ENCODE data around the gene CTNNA3.

Gene CTNNA3

DNA sequence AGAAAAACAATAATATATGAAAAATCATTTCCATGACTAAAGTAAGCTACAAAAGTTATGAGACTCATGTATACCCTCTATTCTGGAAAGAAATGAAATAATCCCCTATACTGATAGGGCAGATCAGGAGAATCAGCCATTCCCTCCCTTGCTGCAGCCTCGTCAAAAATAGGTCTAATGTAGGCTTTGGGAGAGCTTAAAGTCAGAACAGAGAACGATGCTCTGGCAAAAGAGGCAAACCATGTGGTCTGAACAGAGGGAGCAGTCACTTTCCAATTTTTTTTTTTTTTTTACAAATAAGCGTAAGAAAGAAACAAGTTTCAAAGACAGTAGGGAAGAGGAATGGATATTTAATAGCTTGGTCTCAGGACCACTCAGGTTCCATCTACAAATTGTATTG, 1232.4 kb downstream of the CTNNA3 start:
- DNase-seq (ENCODE audit: low read depth), result no peak
- no peak overlapping the region for H3K4me3 ChIP-seq (ENCODE audit: low read length)
- TF ChIP-seq, protein P1, sequence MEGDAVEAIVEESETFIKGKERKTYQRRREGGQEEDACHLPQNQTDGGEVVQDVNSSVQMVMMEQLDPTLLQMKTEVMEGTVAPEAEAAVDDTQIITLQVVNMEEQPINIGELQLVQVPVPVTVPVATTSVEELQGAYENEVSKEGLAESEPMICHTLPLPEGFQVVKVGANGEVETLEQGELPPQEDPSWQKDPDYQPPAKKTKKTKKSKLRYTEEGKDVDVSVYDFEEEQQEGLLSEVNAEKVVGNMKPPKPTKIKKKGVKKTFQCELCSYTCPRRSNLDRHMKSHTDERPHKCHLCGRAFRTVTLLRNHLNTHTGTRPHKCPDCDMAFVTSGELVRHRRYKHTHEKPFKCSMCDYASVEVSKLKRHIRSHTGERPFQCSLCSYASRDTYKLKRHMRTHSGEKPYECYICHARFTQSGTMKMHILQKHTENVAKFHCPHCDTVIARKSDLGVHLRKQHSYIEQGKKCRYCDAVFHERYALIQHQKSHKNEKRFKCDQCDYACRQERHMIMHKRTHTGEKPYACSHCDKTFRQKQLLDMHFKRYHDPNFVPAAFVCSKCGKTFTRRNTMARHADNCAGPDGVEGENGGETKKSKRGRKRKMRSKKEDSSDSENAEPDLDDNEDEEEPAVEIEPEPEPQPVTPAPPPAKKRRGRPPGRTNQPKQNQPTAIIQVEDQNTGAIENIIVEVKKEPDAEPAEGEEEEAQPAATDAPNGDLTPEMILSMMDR (IDR thresholded peaks at IDR 0.05; ENCODE audit: insufficient read depth, low read depth, low read length, missing control alignments), result no peak

DNA sequence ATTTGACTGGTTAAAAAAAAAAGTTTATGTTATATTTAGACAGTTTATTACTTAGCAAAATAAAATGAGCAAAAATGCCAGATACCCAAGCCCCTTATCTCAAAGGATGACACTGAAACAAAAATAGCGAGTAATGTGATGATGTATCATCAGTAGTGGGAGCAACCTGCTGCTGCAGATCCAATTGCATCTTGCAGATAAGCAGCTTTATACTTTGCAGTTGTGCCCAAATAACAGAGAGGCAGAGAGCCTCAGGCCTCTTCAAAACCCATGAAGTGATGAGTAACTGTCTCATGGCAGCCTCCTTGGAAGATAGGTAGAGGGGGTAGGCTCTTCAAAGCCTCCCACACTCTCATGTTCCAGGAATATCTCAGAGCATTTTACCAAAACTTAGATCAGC, 1238.4 kb downstream of the CTNNA3 start:
- TF ChIP-seq, protein P1 (IDR thresholded peaks at IDR 0.05; ENCODE audit: insufficient read depth, low read depth, low read length, missing control alignments), result no peak
- DNase-seq (ENCODE audit: low read depth), result no peak
- no peak overlapping the region for H3K4me3 ChIP-seq (ENCODE audit: low read length)

DNA sequence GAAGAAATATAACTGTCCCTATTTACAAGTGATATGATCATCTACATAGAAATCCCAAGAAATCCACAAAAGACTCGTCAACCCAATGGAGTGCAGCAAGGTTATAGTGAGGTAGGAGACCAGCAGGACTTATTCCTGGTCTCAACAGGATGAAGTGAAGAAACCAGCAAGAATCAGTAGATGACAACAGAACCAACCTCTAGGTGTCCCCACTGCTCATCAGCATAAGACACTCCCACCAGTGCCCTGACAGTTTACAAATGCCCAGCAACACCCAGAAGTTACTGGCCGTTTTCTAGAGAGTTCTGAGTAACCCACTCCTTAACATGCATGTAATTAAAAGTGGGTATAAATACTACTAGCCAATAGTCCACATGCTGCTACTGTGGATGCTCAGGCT, 1240.7 kb downstream of the CTNNA3 start:
- no peak overlapping the region for H3K4me3 ChIP-seq (ENCODE audit: low read length)
- DNase-seq (ENCODE audit: low read depth), result peak; percentile 54
- TF ChIP-seq, protein P1 (IDR thresholded peaks at IDR 0.05; ENCODE audit: insufficient read depth, low read depth, low read length, missing control alignments), result peak; percentile 48

DNA sequence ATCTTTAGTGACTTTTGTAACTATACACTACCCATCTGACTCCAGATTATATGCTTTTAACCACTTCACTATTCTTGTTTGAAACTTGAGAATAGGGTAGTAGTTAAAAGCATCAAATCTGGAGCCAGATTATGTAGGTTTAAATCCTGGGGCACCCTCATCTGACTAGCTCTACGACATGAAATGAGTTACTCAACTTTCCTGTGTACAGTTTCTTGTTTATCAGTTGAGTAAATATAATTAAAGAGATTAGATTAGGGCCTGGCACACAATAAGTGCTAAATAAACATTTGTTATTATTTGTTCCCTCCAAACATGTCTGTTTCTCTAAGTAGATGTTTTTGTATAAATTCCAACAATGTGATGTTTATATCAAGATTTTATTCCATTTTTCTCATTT, 1255.4 kb downstream of the CTNNA3 start:
- no peak for DNase-seq (ENCODE audit: low read depth)
- no peak overlapping the region for H3K4me3 ChIP-seq (ENCODE audit: low read length)
- TF ChIP-seq, protein P1 (IDR thresholded peaks at IDR 0.05; ENCODE audit: insufficient read depth, low read depth, low read length, missing control alignments), result no peak

DNA sequence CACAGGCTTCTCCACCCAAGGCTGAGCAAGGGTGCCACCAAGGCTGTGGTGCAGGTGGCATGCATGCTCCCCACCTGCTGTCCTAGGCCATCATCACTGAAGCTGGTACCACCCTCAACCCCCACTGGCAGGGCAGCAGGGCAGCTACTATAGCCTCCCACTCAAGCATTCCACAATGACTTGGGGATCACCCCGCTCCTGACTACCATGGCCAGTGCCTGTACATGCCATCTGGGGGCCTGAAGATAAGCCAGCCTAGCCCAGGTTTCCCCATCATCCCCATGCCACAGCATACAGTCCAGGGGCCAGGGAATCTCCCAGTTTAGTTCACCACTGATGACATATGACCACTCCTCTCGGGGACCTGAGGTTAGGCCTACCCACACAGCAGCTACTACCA, 1281.1 kb downstream of the CTNNA3 start:
- no peak overlapping the region for H3K4me3 ChIP-seq (ENCODE audit: low read length)
- TF ChIP-seq, protein P1 (IDR thresholded peaks at IDR 0.05; ENCODE audit: insufficient read depth, low read depth, low read length, missing control alignments), result no peak
- no peak for DNase-seq (ENCODE audit: low read depth)

DNA sequence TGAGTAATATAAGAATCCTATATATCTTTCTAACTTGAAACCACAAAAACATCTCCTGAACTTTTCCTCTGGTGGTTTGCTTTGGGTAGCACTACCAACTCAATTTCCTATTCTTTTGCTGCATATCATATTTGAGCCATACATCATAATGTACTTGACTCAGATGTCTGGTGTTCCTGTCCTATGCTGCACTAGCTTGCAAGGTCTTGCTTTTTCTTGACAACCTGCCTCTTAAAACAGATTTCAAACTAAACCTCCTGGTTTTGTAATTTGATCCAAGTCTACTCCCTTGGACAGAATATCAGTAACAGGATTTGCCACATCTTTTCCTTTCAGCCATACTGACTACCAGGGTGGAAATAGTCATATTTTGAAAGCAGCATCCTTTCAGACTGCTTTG, 1290.4 kb downstream of the CTNNA3 start:
- TF ChIP-seq, protein P1 (IDR thresholded peaks at IDR 0.05; ENCODE audit: insufficient read depth, low read depth, low read length, missing control alignments), result no peak
- peak; percentile 27 for DNase-seq (ENCODE audit: low read depth)
- no peak overlapping the region for H3K4me3 ChIP-seq (ENCODE audit: low read length)

DNA sequence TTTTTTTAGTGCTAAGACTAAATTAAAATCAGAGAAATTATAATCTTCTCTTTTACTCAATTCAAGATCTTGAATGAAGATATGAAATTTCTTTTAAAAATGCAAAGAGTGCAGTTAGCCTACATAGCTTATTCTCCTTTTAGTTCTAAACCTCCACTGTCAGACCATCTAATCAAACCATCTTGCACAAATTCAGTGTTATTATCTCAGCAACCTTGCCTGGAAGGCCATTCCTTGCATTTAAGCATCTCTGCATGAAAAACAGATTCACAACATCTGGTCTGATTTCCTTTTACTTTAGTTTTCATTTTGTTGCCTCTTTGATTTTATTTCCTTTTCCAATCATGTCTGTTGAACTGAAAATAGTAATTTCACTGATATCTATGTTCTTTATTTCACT, 1297.3 kb downstream of the CTNNA3 start:
- H3K4me3 ChIP-seq (ENCODE audit: low read length), result no peak overlapping the region
- TF ChIP-seq, protein P1 (IDR thresholded peaks at IDR 0.05; ENCODE audit: insufficient read depth, low read depth, low read length, missing control alignments), result no peak
- DNase-seq (ENCODE audit: low read depth), result no peak

Measured in epithelial cell of esophagus (primary cell).